DMS53 (cell line): ENCODE results near the gene CAPN12.
"Not testable (repeated sequence)": the region's sequence is repeated elsewhere in the genome, so short reads cannot be mapped to it uniquely, and the experiment has no call there.

Experiments
- DNase-seq: peaks from one replicate; lab custom pipeline; 2025; lab: John Stamatoyannopoulos, UW

The CAPN12 gene

DNA sequence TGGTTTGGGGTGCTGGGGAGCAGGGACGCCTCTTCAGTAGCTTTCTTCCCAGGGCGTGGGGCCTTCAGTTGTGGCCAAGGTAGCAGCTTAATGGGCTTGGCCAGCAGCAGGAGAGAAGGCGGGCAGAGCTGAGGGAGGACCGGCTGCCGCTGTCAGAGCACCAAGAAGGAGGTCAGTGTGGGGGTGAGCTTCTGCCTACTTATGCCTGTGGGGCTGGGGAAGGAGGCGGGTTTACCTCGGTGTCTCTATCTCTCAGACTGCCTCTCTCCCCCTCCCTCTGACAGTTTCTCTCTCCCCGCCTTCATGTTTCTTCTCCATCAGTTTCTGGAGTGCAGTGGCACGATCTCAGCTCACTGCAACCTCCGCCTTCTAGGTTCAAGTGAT is at the start of gene CAPN12:
Gene CAPN12, minus strand, starts transcription at position 177 of the 384 bp plus-strand sequence. CDS start 309 bp downstream, outside the sequence.
- no peak for DNase-seq

- no peak for DNase-seq
Measured at GRCh38 chr19:38793671-38794070, 49.4 kb upstream of the CAPN12 start.

GRCh38 chr19:38793177-38793576 is 48.9 kb upstream of the CAPN12 start:
- no peak for DNase-seq

DNA sequence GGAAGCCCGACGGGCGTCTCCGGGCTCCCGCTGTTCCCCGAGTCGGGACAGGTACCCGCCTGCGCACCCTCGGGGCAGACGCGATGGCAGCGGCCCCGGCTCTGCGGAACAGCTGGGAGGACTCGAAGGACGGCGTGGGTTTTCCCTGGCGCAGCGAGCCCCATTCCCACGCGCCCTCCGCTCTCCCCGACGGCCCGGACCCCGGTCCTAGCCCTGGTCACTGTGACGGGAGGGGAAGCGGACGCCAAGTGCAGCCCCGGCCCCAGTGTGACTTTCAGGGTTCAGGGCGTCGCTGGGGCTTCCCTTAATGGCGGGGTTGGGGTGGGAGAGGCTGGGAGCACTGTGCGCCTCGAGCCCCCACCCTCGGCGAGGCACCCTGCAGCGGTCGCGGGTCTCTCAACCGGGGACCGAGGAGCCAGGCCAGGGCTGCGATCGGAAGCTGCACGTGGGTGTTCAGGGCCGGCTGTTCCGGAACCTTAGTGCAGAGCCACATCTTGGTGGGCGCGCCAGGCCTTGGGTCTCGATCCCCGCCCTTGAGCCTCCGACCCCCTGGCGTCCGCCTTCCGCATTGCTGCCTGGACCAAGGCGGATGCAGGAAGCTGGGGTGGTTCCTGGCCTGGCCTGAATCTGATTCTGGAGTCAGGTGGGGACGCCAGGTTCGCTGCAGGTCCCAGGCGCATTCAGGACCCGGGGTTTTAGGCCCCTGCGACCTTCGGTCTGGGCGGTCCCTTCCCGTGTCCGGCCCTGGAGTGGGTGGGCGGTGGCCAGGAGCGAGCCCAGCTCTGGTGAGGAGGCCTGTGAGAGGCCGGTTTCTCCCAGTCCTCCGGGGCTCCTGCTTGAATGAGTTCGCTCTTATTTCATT is 48.2 kb upstream of the CAPN12 start:
- no peak for DNase-seq

DNA sequence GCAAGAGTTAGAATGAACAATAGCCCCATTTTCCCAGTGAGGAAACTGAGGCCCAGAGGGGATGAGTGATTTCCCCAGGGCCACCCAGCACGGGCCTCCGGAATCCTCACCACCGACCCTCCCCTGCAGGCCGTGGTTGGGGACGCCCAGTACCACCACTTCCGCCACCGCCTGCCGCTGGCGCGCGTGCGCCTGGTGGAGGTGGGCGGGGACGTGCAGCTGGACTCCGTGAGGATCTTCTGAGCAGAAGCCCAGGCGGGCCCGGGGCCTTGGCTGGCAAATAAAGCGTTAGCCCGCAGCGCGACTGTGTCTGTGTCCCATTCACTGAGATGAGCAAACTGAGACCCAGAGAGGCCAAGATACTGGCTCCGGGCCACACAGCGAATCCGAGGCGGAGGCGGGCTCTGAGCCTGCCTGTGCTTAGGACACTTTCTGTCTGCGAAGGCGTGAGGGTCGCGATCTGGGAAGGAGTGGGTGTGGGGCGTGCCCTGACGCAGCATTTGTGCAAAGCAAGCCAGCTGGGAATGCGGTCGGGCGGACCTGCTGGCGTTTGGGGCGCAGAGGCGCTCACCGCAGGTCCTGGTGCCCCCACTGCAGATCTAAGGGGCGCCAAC is 47.3 kb upstream of the CAPN12 start:
- not testable (repeated sequence) for DNase-seq

DNA sequence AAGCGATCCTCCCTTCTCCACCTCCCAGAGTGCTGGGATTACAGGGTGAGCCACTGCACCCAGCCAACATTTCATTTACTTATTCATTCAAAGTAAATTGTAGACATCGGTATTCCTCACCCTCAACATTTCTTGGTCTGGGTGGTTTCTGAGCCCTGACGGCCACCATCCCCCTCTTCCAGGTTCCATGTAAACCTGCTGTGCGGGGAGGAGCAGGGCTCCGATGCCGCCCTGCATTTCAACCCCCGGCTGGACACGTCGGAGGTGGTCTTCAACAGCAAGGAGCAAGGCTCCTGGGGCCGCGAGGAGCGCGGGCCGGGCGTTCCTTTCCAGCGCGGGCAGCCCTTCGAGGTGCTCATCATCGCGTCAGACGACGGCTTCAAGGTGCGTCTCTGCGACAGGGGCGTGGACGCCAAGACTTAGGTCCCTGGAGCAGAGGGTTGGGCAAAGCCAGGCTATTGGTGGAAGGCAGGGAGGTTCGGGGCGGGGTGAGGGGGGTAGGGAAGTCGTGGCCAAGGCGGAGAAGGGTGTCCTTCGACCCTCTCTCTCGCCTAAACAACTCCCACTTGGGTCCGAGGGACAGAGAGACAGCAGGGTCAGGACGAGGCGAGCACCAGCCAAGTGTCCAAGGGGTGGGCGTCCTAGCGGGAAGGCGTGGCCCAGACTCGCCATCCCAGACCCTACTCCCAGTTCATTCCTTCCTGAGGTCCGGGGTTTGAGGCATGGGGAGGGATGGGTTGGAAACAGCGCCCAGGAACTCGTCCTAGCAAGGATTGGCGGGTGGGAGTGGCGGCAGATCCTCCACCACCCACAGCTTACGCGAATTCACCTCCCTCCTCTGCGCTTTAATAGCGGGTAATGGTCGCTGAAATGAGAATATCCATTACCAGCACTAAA is 46.5 kb upstream of the CAPN12 start:
- DNase-seq = not testable (repeated sequence)

GRCh38 chr19:38788478-38789243 is 44.4 kb upstream of the CAPN12 start, which contains the start of gene LGALS7B:
LGALS7B (plus strand) TSS chr19:38789200; CDS start chr19:38789227, 27 bp downstream.
- DNase-seq = no peak

- DNase-seq = no peak
Measured at GRCh38 chr19:38786572-38787265, 42.4 kb upstream of the CAPN12 start.

DNA sequence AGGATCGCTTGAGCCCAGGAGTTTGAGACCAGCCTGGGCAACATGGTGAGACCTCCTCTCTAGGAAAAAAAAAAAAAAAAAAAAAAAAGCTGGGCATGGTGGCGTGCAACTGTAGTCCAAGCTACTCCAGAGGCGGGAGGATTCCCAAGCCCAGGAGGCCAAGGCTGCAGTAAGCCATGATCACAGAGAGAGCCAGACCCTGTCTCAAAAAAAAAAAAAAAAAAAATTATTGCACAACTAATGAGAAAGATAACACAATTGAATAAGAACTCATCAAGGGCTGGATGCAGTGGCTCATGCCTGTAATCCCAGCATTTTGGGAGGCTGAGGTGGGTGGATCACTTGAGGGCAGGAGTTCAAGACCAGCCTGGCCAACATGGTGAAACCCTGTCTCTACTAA is 41.8 kb upstream of the CAPN12 start:
- not testable (repeated sequence) for DNase-seq

- no peak for DNase-seq
Measured at GRCh38 chr19:38785187-38785699, 41.0 kb upstream of the CAPN12 start.

DNA sequence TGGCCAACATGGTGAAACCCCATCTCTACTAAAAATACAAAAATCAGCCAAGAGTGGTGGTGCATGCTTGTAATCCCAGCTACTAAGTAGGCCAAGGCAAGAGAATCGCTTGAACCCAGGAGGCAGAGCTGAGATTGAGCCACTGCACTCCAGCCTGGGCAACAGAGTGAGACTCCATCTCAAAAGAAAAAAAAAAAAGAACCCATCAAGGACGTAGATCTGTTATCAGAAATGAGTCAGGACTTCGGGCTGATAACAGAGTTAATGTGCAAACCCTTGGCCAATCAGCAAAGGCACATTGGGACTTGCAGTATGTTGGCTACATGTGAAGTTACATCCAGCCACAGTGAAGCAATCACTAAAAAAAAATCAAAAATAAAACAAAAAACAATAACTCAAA is 40.0 kb upstream of the CAPN12 start:
- DNase-seq = no peak

DNA sequence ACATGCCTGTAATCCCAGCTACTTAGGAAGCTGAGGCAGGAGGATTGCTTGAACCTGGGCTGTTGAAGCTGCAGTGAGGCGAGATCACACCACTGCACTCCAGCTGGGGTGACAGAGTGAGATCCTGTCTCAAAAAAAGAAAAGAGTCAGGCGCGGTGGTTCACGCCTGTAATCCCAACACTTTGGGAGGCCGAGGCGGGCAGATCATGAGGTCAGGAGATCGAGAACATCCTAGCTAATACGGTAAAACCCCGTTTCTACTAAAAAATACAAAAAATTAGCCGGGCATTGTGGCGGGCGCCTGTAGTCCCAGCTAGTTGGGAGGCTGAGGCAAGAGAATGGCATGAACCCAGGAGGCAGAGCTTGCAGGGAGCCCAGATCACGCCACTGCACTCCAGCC is 37.9 kb upstream of the CAPN12 start:
- DNase-seq = not testable (repeated sequence)

DNA sequence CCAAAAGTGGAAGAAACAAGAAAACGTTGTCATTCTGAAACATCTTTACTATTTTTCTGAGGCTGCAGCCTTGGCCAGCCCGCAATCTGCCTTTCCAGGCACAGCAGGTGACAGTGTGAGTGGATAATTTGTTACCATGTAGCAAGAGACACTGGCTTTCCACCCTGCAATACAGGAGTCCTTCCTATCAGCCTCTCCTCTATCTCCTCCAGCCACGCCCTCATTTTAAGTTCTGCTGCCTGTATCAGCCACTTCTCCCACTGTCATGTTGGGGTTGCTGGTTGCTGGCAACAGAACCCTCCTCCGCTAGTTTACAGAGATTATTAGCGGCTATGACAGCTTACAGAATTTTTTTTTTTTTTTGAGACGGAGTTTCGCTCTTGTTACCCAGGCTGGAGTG is 36.8 kb upstream of the CAPN12 start:
- no peak for DNase-seq

DNA sequence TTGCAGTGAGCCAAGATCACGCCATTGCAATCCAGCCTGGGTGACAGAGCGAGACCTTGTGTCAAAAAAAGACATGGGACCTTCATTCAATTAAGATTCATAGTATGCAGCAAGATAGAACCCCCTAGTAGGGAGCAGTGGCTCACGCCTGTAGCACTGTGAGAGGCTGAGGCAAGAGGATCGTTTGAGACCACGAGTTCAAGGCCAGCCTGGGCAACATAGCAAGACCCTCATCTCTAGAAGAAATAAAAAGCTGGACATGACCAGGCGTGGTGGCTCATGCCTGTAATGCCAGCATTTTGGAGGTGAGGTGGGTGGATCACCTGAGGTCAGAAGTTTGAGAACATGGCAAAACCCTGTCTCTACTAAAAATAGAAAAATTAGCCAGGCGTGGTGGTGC is 36.2 kb upstream of the CAPN12 start:
- no peak for DNase-seq

DNA sequence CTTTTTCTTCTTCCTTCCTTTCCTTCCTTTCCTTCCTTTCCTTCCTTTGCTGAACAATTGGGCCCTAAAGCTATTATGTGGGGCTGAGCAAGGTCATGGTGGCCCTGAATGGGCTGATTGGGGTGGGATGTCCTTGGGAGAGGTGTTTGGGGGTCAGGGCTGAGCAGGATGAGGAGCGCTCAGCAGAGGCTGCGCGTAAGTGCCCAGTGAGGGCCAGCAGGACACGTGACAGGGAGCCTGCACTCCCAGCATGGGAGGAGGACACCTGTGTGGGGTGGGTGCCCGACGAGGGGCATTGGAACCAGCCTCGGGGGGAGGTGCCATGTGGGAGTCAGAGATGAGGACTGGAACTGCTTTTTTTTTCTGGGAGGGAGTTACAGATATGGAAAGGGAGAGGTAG is 34.5 kb upstream of the CAPN12 start:
- DNase-seq = no peak

- no peak for DNase-seq
Measured at GRCh38 chr19:38774181-38774950, 30.1 kb upstream of the CAPN12 start.

GRCh38 chr19:38773469-38774177 is 29.3 kb upstream of the CAPN12 start, which contains the start of gene LGALS7:
LGALS7 (minus strand) TSS chr19:38773517; CDS start chr19:38773492, 25 bp downstream.
- no peak for DNase-seq

- not testable (repeated sequence) for DNase-seq
Measured at GRCh38 chr19:38771569-38771968, 27.3 kb upstream of the CAPN12 start.

DNA sequence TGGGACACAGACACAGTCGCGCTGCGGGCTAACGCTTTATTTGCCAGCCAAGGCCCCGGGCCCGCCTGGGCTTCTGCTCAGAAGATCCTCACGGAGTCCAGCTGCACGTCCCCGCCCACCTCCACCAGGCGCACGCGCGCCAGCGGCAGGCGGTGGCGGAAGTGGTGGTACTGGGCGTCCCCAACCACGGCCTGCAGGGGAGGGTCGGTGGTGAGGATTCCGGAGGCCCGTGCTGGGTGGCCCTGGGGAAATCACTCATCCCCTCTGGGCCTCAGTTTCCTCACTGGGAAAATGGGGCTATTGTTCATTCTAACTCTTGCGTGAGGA is 26.6 kb upstream of the CAPN12 start:
- DNase-seq = not testable (repeated sequence)
